Colonic mucosa (tissue), 4 donors: ENCODE measurements around the gene NDUFS2. TPM values are rescaled to one million over a fixed set of nuclear protein-coding genes. Genes with fewer than 3 reads are reported as not detected.

ENCODE experiments used
- DNase-seq: peaks from one replicate; pipeline ENCODE4 v3.0.0-alpha.2; 2020
- H3K27ac ChIP-seq: fragments of 200-600 bp; one replicate; pipeline ENCODE4 v1.8.0; 2021
- H3K27me3 ChIP-seq: fragments of 200-600 bp; one replicate; pipeline ENCODE4 v1.8.0; 2021
- H3K36me3 ChIP-seq: fragments of 200-600 bp; one replicate; pipeline ENCODE4 v1.8.0; 2021
- H3K4me1 ChIP-seq: fragments of 200-600 bp; one replicate; pipeline ENCODE4 v1.8.0; 2021; ENCODE audit warnings: mild to moderate bottlenecking
- H3K4me3 ChIP-seq: fragments of 200-600 bp; one replicate; pipeline ENCODE4 v1.8.0; 2021
- H3K9ac ChIP-seq, 2 donors: one replicate each; pipeline ENCODE4 v1.7.0; 2013; ENCODE audit warnings: control low read depth in 2 of 2, low read depth in 2 of 2, low read length in 2 of 2
- H3K9me3 ChIP-seq: fragments of 200-600 bp; one replicate; pipeline ENCODE4 v1.8.0; 2021
- CTCF ChIP-seq: fragments of 200-600 bp; IDR thresholded peaks from one replicate; pipeline ENCODE4 v1.8.0; 2022; ENCODE audit warnings: antibody characterized with exemption, mild to moderate bottlenecking
- intact Hi-C: fragments of 100-400 bp; cut with DNase I; formaldehyde crosslinking; loops from one replicate; pipeline ENCODE4 v1.14.1; 2022
- total RNA-seq, 2 donors: library from RNA; stranded (reverse); fragmentation: NEBNext Ultra II Directional in 1 of 2; extraction: Animal tissue kit (Norgen Biotek cat#: 25700) in 1 of 2; gene quantifications; one replicate each; pipeline ENCODE4 v1.2.1, GENCODE V29; 2021
- donor health status: healthy.
- donor health status: DM: no; HTN: no; CAD: no.
- donor health status: DM: no; HTN: no; CAD: no.

The NDUFS2 gene
- total RNA-seq, 2 donors from 2014 or later = 167 to 169 TPM

- intact Hi-C loops = no loop called here
- peak within 1 kb of the TSS; percentile 50 for H3K4me3 ChIP-seq
- H3K4me1 ChIP-seq = peaks cover 7% of the 10 kb centered on the region
- H3K27me3 ChIP-seq = peaks cover 35% of the 10 kb centered on the region
- H3K9ac ChIP-seq = peak within 1 kb of the TSS in 1 of 2 donors; percentile 8
- no peak for TF ChIP-seq CTCF
- peak; percentile 55 for DNase-seq
- no peaks in the 10 kb centered on the region for H3K9me3 ChIP-seq
- H3K27ac ChIP-seq = no peak within 1 kb of the TSS
- H3K36me3 ChIP-seq = no peaks in the 10 kb centered on the region
Measured at GRCh38 chr1:161258439-161259344, 56.5 kb downstream of the NDUFS2 start, which contains the start of gene PCP4L1. TSS of gene PCP4L1 (plus strand) at chr1:161258745. CDS start at chr1:161258975, 230 bp downstream.

- Histone ChIP-seq H3K36me3 (no peaks in the 10 kb centered on the region), H3K4me1 (peaks cover 7% of the 10 kb centered on the region), H3K9me3 (no peaks in the 10 kb centered on the region), H3K27me3 (peaks cover 35% of the 10 kb centered on the region), H3K4me3 (no peak overlapping the region), H3K27ac (no peak overlapping the region), H3K9ac (no peak overlapping the region)
- no peak for DNase-seq
- no peak for TF ChIP-seq CTCF
- intact Hi-C loops = no loop called here
Measured at GRCh38 chr1:161259345-161259702, 57.2 kb downstream of the NDUFS2 start.

- DNase-seq = no peak
- intact Hi-C loops = no loop called here
- Histone ChIP-seq H3K4me1 (peaks cover 7% of the 10 kb centered on the region), H3K27me3 (peaks cover 35% of the 10 kb centered on the region), H3K27ac (no peak overlapping the region), H3K9me3 (no peaks in the 10 kb centered on the region), H3K36me3 (no peaks in the 10 kb centered on the region), H3K9ac (no peak overlapping the region), H3K4me3 (no peak overlapping the region)
- TF ChIP-seq CTCF = no peak
Measured at GRCh38 chr1:161259765-161260164, 57.6 kb downstream of the NDUFS2 start.

GRCh38 chr1:161260376-161261260 is 58.5 kb downstream of the NDUFS2 start:
- Histone ChIP-seq H3K4me3 (no peak overlapping the region), H3K27ac (no peak overlapping the region), H3K9me3 (no peaks in the 10 kb centered on the region), H3K4me1 (peaks cover 7% of the 10 kb centered on the region), H3K27me3 (peaks cover 35% of the 10 kb centered on the region), H3K36me3 (no peaks in the 10 kb centered on the region), H3K9ac (no peak overlapping the region)
- intact Hi-C loops = no loop called here
- DNase-seq = no peak
- TF ChIP-seq CTCF = no peak
